Measurements from ENCODE around the gene KCTD16.

Gene KCTD16

GRCh38 chr5:144297081-144297480 is 126.4 kb downstream of the KCTD16 start:
- DNase-seq, result no peak

GRCh38 chr5:144298658-144299057 is 128.0 kb downstream of the KCTD16 start:
- no peak for DNase-seq

GRCh38 chr5:144304688-144305087 is 134.0 kb downstream of the KCTD16 start:
- DNase-seq, result no peak

- DNase-seq, result no peak
Measured at GRCh38 chr5:144307736-144308135, 137.1 kb downstream of the KCTD16 start.

GRCh38 chr5:144308174-144308573 is 137.5 kb downstream of the KCTD16 start:
- DNase-seq, result no peak

- no peak for DNase-seq
Measured at GRCh38 chr5:144308906-144309670, 138.4 kb downstream of the KCTD16 start.

GRCh38 chr5:144310621-144311020 is 139.9 kb downstream of the KCTD16 start:
- no peak for DNase-seq

- DNase-seq, result no peak
Measured at GRCh38 chr5:144313147-144313726, 142.6 kb downstream of the KCTD16 start.

- no peak for DNase-seq
Measured at GRCh38 chr5:144315026-144315425, 144.4 kb downstream of the KCTD16 start.

- DNase-seq, result no peak
Measured at GRCh38 chr5:144315994-144316634, 145.4 kb downstream of the KCTD16 start.

- DNase-seq, result no peak
Measured at GRCh38 chr5:144318011-144318410, 147.3 kb downstream of the KCTD16 start.

- no peak for DNase-seq
Measured at GRCh38 chr5:144318460-144318859, 147.8 kb downstream of the KCTD16 start.

- no peak for DNase-seq
Measured at GRCh38 chr5:144323181-144323580, 152.5 kb downstream of the KCTD16 start.

- DNase-seq, result no peak
Measured at GRCh38 chr5:144325532-144325931, 154.9 kb downstream of the KCTD16 start.

- no peak for DNase-seq
Measured at GRCh38 chr5:144328494-144328893, 157.8 kb downstream of the KCTD16 start.

GRCh38 chr5:144328980-144329379 is 158.3 kb downstream of the KCTD16 start:
- no peak for DNase-seq

- DNase-seq, result no peak
Measured at GRCh38 chr5:144329681-144330080, 159.0 kb downstream of the KCTD16 start.

GRCh38 chr5:144331361-144331760 is 160.7 kb downstream of the KCTD16 start:
- DNase-seq, result no peak

GRCh38 chr5:144332265-144332664 is 161.6 kb downstream of the KCTD16 start:
- DNase-seq, result no peak

GRCh38 chr5:144333336-144333920 is 162.8 kb downstream of the KCTD16 start:
- DNase-seq, result no peak

- no peak for DNase-seq
Measured at GRCh38 chr5:144335561-144335960, 164.9 kb downstream of the KCTD16 start.

GRCh38 chr5:144336191-144336961 is 165.7 kb downstream of the KCTD16 start:
- no peak for DNase-seq

- no peak for DNase-seq
Measured at GRCh38 chr5:144352330-144352729, 181.7 kb downstream of the KCTD16 start.
